Measurements from ENCODE around the gene IL16. TPM values are rescaled to one million over a fixed set of nuclear protein-coding genes. Genes with fewer than 3 reads are reported as not detected.

The IL16 gene
- total RNA-seq, 1 experiment from 2014 or later: 0.81 TPM

DNA sequence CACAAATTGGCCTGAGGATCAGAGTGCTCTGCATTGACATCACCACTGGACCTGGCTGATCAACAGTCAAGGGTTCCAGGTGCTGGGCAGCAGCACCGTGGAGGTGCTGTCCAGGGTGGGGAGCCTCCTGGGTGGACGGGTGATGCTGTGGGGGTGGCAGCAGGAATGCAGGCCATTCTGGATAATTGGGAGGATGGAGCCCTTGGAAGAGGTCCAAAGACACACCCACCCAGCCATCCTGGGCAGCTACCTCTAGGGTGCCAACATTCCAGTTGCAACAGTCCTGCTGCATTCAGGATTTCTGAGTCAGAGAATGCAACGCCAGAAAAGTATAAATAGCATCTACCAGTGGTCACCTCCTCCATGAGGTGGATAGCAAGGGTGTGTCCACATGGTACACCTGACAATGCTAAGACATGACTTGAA, 100.5 kb downstream of the IL16 start:
- POLR2A ChIA-PET: no interaction called here
- Histone ChIP-seq H3K27me3 (ENCODE audit: insufficient read depth, low read length) (no peaks in the 10 kb centered on the region), H2AFZ (ENCODE audit: low read depth, low read length, poor library complexity, severe bottlenecking) (no peak overlapping the region), H3K9ac (ENCODE audit: low read length) (no peak overlapping the region), H3K4me1 (ENCODE audit: control insufficient read depth in 1 of 2, insufficient read depth in 2 of 2, low read length in 2 of 2) (peaks cover 11 to 22% of the 10 kb centered on the region in 2 experiments), H4K20me1 (ENCODE audit: insufficient read depth) (no peaks in the 10 kb centered on the region), H3K36me3 (ENCODE audit: control insufficient read depth in 1 of 2, insufficient read depth in 2 of 2, low read length in 2 of 2) (no peaks in the 10 kb centered on the region), H3K27ac (ENCODE audit: low read depth, low read length) (no peak overlapping the region), H3K9me2 (ENCODE audit: insufficient read depth) (no peaks in the 10 kb centered on the region), H3K4me2 (ENCODE audit: low read length) (peak overlapping the region; percentile 68), H3K9me3 (ENCODE audit: control insufficient read depth in 1 of 2, insufficient read depth in 1 of 2, low read depth in 1 of 2, low read length in 2 of 2) (no peaks in the 10 kb centered on the region), H3K79me2 (ENCODE audit: insufficient read depth, low read length) (no peaks in the 10 kb centered on the region), H3K4me3 (replicated peaks in 1 of 2; ENCODE audit: low read depth in 1 of 2, low read length in 2 of 2) (peak overlapping the region in 1 of 2 experiments; percentile 13; a peak in 1 of 4 replicates)
- ATAC-seq (peak; percentile 82), DNase-seq (ENCODE audit: low read depth, low spot score) (peak; percentile 44)
- intact Hi-C loops (cut with micrococcal nuclease): no loop called here
- RAD21 ChIA-PET (ENCODE audit: low non-redundant PET in 1 of 2, low total read pairs in 2 of 2, uncharacterized antibody in 2 of 2, unreplicated experiment in 2 of 2): no interaction called here
- CTCF ChIA-PET: no interaction called here
- no TSS peak for BruUV-seq (replicated peaks)
- no peak for TF ChIP-seq CBX3 (IDR thresholded peaks at IDR 0.05; ENCODE audit: low read depth)
- TF ChIP-seq, protein P1, sequence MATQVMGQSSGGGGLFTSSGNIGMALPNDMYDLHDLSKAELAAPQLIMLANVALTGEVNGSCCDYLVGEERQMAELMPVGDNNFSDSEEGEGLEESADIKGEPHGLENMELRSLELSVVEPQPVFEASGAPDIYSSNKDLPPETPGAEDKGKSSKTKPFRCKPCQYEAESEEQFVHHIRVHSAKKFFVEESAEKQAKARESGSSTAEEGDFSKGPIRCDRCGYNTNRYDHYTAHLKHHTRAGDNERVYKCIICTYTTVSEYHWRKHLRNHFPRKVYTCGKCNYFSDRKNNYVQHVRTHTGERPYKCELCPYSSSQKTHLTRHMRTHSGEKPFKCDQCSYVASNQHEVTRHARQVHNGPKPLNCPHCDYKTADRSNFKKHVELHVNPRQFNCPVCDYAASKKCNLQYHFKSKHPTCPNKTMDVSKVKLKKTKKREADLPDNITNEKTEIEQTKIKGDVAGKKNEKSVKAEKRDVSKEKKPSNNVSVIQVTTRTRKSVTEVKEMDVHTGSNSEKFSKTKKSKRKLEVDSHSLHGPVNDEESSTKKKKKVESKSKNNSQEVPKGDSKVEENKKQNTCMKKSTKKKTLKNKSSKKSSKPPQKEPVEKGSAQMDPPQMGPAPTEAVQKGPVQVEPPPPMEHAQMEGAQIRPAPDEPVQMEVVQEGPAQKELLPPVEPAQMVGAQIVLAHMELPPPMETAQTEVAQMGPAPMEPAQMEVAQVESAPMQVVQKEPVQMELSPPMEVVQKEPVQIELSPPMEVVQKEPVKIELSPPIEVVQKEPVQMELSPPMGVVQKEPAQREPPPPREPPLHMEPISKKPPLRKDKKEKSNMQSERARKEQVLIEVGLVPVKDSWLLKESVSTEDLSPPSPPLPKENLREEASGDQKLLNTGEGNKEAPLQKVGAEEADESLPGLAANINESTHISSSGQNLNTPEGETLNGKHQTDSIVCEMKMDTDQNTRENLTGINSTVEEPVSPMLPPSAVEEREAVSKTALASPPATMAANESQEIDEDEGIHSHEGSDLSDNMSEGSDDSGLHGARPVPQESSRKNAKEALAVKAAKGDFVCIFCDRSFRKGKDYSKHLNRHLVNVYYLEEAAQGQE (IDR thresholded peaks at IDR 0.05; ENCODE audit: low read depth): 0 out of 2 replicates have a peak, but pooled peaks have one; percentile 16
- no peak for TF ChIP-seq ELF1 (IDR thresholded peaks at IDR 0.05; ENCODE audit: borderline replicate concordance, low read depth)
- TF ChIP-seq RAD21 (IDR thresholded peaks at IDR 0.05; ENCODE audit: low read depth): no peak
- TF ChIP-seq JUND (IDR thresholded peaks at IDR 0.05): peak; percentile 70
- TF ChIP-seq MAX (IDR thresholded peaks at IDR 0.05): peak; percentile 46; the same call in 1 of the 2 replicates
- TF ChIP-seq ZNF274 (IDR thresholded peaks at IDR 0.05; ENCODE audit: low read depth, low read length): no peak
- TF ChIP-seq EGR1 (IDR thresholded peaks at IDR 0.05; ENCODE audit: low read depth): 0 out of 2 replicates have a peak, but pooled peaks have one; percentile 36
- TF ChIP-seq, protein P2, sequence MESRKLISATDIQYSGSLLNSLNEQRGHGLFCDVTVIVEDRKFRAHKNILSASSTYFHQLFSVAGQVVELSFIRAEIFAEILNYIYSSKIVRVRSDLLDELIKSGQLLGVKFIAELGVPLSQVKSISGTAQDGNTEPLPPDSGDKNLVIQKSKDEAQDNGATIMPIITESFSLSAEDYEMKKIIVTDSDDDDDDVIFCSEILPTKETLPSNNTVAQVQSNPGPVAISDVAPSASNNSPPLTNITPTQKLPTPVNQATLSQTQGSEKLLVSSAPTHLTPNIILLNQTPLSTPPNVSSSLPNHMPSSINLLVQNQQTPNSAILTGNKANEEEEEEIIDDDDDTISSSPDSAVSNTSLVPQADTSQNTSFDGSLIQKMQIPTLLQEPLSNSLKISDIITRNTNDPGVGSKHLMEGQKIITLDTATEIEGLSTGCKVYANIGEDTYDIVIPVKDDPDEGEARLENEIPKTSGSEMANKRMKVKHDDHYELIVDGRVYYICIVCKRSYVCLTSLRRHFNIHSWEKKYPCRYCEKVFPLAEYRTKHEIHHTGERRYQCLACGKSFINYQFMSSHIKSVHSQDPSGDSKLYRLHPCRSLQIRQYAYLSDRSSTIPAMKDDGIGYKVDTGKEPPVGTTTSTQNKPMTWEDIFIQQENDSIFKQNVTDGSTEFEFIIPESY (IDR thresholded peaks at IDR 0.05; ENCODE audit: extremely low read depth, insufficient replicate concordance, low read length): no peak
- TF ChIP-seq SIN3A (IDR thresholded peaks at IDR 0.05; ENCODE audit: low read depth): no peak; the same call in 1 of the 2 replicates
- TF ChIP-seq ZFX (IDR thresholded peaks at IDR 0.05): no peak
- TF ChIP-seq POLR2A (IDR thresholded peaks at IDR 0.05; ENCODE audit: borderline replicate concordance, extremely low read depth, insufficient read depth, insufficient read length): no peak
- no peak for TF ChIP-seq CTCF (IDR thresholded peaks at IDR 0.05 in 2 of 3, conservative IDR thresholded peaks at IDR 0.05 in 1 of 3; ENCODE audit: borderline replicate concordance in 1 of 3, insufficient read depth in 1 of 3, low read depth in 2 of 3, low read length in 2 of 3)
- no peak for TF ChIP-seq EZH2phosphoT487 (IDR thresholded peaks at IDR 0.05; ENCODE audit: borderline replicate concordance)
- TF ChIP-seq YY1 (IDR thresholded peaks at IDR 0.05; ENCODE audit: extremely low read depth, insufficient replicate concordance, low read depth, low read length): no peak
- no peak for TF ChIP-seq TCF7L2 (IDR thresholded peaks at IDR 0.05; ENCODE audit: borderline replicate concordance, extremely low read depth, insufficient read depth, insufficient read length)
- TF ChIP-seq SRF (IDR thresholded peaks at IDR 0.05; ENCODE audit: low read depth): no peak
- peak; percentile 51; the same call in 1 of the 2 replicates for TF ChIP-seq SP1 (IDR thresholded peaks at IDR 0.05; ENCODE audit: low read depth)
- TF ChIP-seq EZH2 (IDR thresholded peaks at IDR 0.05): no peak
- TF ChIP-seq FOSL1 (IDR thresholded peaks at IDR 0.05; ENCODE audit: low read depth): peak; percentile 51
- TF ChIP-seq, protein P3, sequence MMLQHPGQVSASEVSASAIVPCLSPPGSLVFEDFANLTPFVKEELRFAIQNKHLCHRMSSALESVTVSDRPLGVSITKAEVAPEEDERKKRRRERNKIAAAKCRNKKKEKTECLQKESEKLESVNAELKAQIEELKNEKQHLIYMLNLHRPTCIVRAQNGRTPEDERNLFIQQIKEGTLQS (IDR thresholded peaks at IDR 0.05): no peak

All from HCT116 (cell line).